ENCODE results near the gene CT47B1. TPM values are rescaled to one million over a fixed set of nuclear protein-coding genes. Genes with fewer than 3 reads are reported as not detected.
"Not testable (repeated sequence)": the region's sequence is repeated elsewhere in the genome, so short reads cannot be mapped to it uniquely, and the experiment has no call there.

The CT47B1 gene
- total RNA-seq, result not detected
- 0 reads per million in 2 donors for total RNA-seq

- H3K4me1 Mint-ChIP-seq; DNase-seq; H3K9me3 ChIP-seq (ENCODE audit: control insufficient read depth, low read length, poor library complexity, severe bottlenecking); H3K4me3 Mint-ChIP-seq; H3K36me3 Mint-ChIP-seq (ENCODE audit: low read depth); H3K27me3 Mint-ChIP-seq; H3K27ac Mint-ChIP-seq; ATAC-seq: not testable (repeated sequence)
Observed at GRCh38 chrX:120875766-120876165, at the start of gene CT47B1. Gene CT47B1 (minus strand): TSS chrX:120875866. CDS start chrX:120875670, 196 bp downstream.

GRCh38 chrX:120874678-120875557, 748 bp downstream of the CT47B1 start:
- Mint-ChIP-seq H3K4me1 (no peaks in the 10 kb centered on the region), H3K4me3 (no peak overlapping the region), H3K36me3 (ENCODE audit: low read depth) (no peaks in the 10 kb centered on the region), H3K27ac (no peak overlapping the region), H3K27me3 (peaks cover 2% of the 10 kb centered on the region)
- ATAC-seq (no peak), DNase-seq (no peak)
- no peaks in the 10 kb centered on the region for H3K9me3 ChIP-seq (ENCODE audit: control insufficient read depth, low read length, poor library complexity, severe bottlenecking)

- Mint-ChIP-seq H3K27ac (no peak overlapping the region), H3K4me1 (peaks cover 3% of the 10 kb centered on the region), H3K4me3 (no peak overlapping the region), H3K27me3 (peaks cover 6% of the 10 kb centered on the region), H3K36me3 (ENCODE audit: low read depth) (no peaks in the 10 kb centered on the region)
- H3K9me3 ChIP-seq (ENCODE audit: control insufficient read depth, low read length, poor library complexity, severe bottlenecking), result no peaks in the 10 kb centered on the region
- DNase-seq, result no peak
- ATAC-seq, result no peak
Observed at GRCh38 chrX:120857240-120857639, 18.4 kb downstream of the CT47B1 start.

DNA sequence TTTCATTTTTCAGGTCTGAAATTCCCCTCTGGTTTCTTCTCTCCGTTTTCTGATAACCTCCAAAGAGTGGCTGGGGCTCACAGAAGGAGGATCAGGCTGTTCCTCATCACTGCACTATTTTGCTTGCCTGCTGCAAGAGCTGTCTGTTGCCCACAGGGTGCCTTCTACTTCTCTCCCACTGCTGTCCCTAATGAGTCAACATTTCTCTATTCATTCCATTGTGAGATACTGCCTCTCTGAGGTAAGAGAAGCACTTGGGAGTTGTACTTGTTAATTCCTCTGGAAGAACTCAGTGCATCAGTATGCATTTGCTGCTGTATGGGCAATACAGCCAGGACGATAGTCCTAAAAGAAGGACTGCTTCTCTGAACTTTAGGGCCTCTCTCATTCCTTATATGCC, 34.8 kb downstream of the CT47B1 start:
- H3K9me3 ChIP-seq (ENCODE audit: control insufficient read depth, low read length, poor library complexity, severe bottlenecking), result no peaks in the 10 kb centered on the region
- H3K4me1 Mint-ChIP-seq, result no peaks in the 10 kb centered on the region
- ATAC-seq (no peak), DNase-seq (no peak)
- no peaks in the 10 kb centered on the region for H3K36me3 Mint-ChIP-seq (ENCODE audit: low read depth)
- no peaks in the 10 kb centered on the region for H3K27me3 Mint-ChIP-seq
- no peak overlapping the region for H3K27ac Mint-ChIP-seq
- no peak overlapping the region for H3K4me3 Mint-ChIP-seq

DNA sequence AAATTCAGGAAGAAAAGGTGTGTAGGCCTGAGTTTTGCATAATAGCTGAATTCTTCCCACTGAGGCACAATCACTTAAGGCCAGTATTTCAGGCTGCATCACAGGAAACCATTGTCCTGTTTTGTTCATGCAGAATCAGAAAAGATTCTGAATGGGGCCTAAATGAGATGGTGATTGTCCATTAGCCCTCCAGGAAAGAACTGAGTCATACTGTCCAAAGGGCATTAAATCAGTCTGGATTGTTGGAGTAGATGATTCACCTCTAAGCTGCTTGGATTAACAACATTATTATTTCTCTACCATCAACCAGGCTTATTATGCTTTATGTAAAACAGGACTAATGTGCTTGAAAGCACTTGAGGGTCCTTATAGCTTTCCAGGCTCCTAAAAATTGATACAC, 36.2 kb downstream of the CT47B1 start:
- H3K4me3 Mint-ChIP-seq, result no peak overlapping the region
- no peaks in the 10 kb centered on the region for H3K27me3 Mint-ChIP-seq
- no peaks in the 10 kb centered on the region for H3K4me1 Mint-ChIP-seq
- no peaks in the 10 kb centered on the region for H3K9me3 ChIP-seq (ENCODE audit: control insufficient read depth, low read length, poor library complexity, severe bottlenecking)
- no peaks in the 10 kb centered on the region for H3K36me3 Mint-ChIP-seq (ENCODE audit: low read depth)
- no peak overlapping the region for H3K27ac Mint-ChIP-seq
- DNase-seq (no peak), ATAC-seq (no peak)

GRCh38 chrX:120827213-120827612, 48.5 kb downstream of the CT47B1 start:
- not testable (repeated sequence) for H3K27me3 Mint-ChIP-seq

GRCh38 chrX:120825146-120825545, 50.5 kb downstream of the CT47B1 start:
- H3K27ac Mint-ChIP-seq, result no peak overlapping the region
- ATAC-seq (no peak), DNase-seq (no peak)
- H3K9me3 ChIP-seq (ENCODE audit: control insufficient read depth, low read length, poor library complexity, severe bottlenecking), result no peaks in the 10 kb centered on the region
- no peaks in the 10 kb centered on the region for H3K36me3 Mint-ChIP-seq (ENCODE audit: low read depth)
- peaks cover 4% of the 10 kb centered on the region for H3K27me3 Mint-ChIP-seq
- no peak overlapping the region for H3K4me3 Mint-ChIP-seq
- H3K4me1 Mint-ChIP-seq, result no peaks in the 10 kb centered on the region

More at GRCh38 chrX:120827213-120827612, 48.5 kb downstream of the CT47B1 start:
- DNase-seq; H3K36me3 Mint-ChIP-seq (ENCODE audit: low read depth); ATAC-seq; H3K27ac Mint-ChIP-seq; H3K4me1 Mint-ChIP-seq; H3K4me3 Mint-ChIP-seq; H3K9me3 ChIP-seq (ENCODE audit: control insufficient read depth, low read length, poor library complexity, severe bottlenecking): not testable (repeated sequence)

DNA sequence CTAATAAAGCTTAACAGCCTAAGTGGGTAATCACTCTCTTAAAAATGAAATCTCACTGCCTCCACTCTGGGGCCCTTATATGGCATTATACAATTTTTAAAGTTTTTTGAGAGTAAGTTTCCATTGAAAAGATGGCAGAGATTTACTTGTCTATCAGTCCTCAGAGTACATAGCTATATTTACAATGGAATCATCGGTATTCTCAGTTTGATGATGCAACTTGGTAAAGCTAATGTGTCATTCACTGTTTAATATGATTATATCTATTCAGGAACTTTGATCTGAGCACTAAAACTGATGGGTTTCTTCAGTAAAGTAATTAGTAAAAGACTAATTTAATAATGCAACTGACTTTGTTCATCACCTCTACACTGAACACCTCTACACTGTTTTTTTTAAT, 51.6 kb downstream of the CT47B1 start:
- H3K27ac Mint-ChIP-seq, result no peak overlapping the region
- H3K27me3 Mint-ChIP-seq, result peaks cover 4% of the 10 kb centered on the region
- no peak for ATAC-seq
- no peaks in the 10 kb centered on the region for H3K4me1 Mint-ChIP-seq
- H3K36me3 Mint-ChIP-seq (ENCODE audit: low read depth), result no peaks in the 10 kb centered on the region
- DNase-seq, result no peak
- no peaks in the 10 kb centered on the region for H3K9me3 ChIP-seq (ENCODE audit: control insufficient read depth, low read length, poor library complexity, severe bottlenecking)
- H3K4me3 Mint-ChIP-seq, result no peak overlapping the region

- no peak overlapping the region for H3K27ac Mint-ChIP-seq
Observed at GRCh38 chrX:120823556-120823955, 52.1 kb downstream of the CT47B1 start.

More at GRCh38 chrX:120823556-120823955, 52.1 kb downstream of the CT47B1 start:
- H3K36me3 Mint-ChIP-seq (ENCODE audit: low read depth), result no peaks in the 10 kb centered on the region
- H3K27me3 Mint-ChIP-seq, result peaks cover 4% of the 10 kb centered on the region
- H3K4me3 Mint-ChIP-seq, result no peak overlapping the region
- no peaks in the 10 kb centered on the region for H3K9me3 ChIP-seq (ENCODE audit: control insufficient read depth, low read length, poor library complexity, severe bottlenecking)
- H3K4me1 Mint-ChIP-seq, result no peaks in the 10 kb centered on the region
- DNase-seq (no peak), ATAC-seq (no peak)

Other genes with a start within 250 kb of the CT47B1 start
- 1 to 10 TPM; 4.3 to 5.4 TPM for gene C1GALT1C1, start 245.8 kb downstream of the CT47B1 start, total RNA-seq
- gene CT47A11, start 61.3 kb upstream of the CT47B1 start, total RNA-seq, result not detected
- not detected for gene CT47A10, start 66.2 kb upstream of the CT47B1 start, total RNA-seq
- gene CT47A9, start 71.0 kb upstream of the CT47B1 start, total RNA-seq, result not detected
- not detected for gene CT47A8, start 75.9 kb upstream of the CT47B1 start, total RNA-seq
- gene CT47A7, start 80.7 kb upstream of the CT47B1 start, total RNA-seq, result not detected
- not detected for gene CT47A6, start 85.6 kb upstream of the CT47B1 start, total RNA-seq
- gene CT47A5, start 90.5 kb upstream of the CT47B1 start, total RNA-seq, result not detected
- not detected for gene CT47A4, start 95.3 kb upstream of the CT47B1 start, total RNA-seq
- gene CT47A3, start 100.2 kb upstream of the CT47B1 start, total RNA-seq, result not detected
- not detected for gene CT47A2, start 105.1 kb upstream of the CT47B1 start, total RNA-seq
- not detected for gene CT47A1, start 109.9 kb upstream of the CT47B1 start, total RNA-seq
- gene GLUD2, start 171.7 kb upstream of the CT47B1 start, total RNA-seq, result under 1 TPM in 1 of 2 donors, not detected in 1; 0.17 TPM

Data from T-helper 17 cell (primary cell).